T-helper 9 cell (primary cell): ENCODE results near the gene TSPAN16.
"Not testable (repeated sequence)": the region's sequence is repeated elsewhere in the genome, so short reads cannot be mapped to it uniquely, and the experiment has no call there.

Source experiments
- DNase-seq: peaks from one replicate; pipeline ENCODE4 v3.0.0-alpha.2; 2020

Gene TSPAN16

GRCh38 chr19:11269408-11269807, 26.6 kb upstream of the TSPAN16 start:
- DNase-seq = no peak

GRCh38 chr19:11273296-11273695, 22.7 kb upstream of the TSPAN16 start:
- no peak for DNase-seq

- no peak for DNase-seq
Measured at GRCh38 chr19:11273989-11274388, 22.0 kb upstream of the TSPAN16 start.

DNA sequence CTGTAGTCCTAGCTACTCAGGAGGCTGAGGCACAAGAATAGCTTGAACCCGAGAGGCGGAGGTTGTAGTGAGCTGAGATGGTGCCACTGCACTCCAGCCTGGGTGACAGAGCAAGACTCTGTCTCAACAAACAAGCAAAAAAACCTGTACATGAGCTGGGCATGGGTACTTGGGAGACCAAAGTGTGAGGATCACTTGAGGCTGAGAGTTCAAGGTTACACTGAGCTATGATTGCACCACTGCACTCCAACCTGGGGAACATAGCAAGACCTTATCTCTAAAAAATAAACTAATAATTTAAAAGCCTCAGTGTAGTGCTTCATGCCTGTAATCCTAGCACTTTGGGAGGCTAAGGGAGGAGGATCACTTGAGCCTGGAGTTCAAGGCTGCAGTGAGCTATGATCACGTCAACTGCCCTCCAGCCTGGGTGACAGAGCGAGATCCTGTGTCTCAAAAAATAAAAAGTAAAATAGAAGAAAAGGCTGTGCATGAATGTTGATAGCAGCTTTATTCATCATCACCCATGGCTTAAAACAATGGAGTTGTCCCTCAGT, 21.4 kb upstream of the TSPAN16 start:
- DNase-seq = no peak

DNA sequence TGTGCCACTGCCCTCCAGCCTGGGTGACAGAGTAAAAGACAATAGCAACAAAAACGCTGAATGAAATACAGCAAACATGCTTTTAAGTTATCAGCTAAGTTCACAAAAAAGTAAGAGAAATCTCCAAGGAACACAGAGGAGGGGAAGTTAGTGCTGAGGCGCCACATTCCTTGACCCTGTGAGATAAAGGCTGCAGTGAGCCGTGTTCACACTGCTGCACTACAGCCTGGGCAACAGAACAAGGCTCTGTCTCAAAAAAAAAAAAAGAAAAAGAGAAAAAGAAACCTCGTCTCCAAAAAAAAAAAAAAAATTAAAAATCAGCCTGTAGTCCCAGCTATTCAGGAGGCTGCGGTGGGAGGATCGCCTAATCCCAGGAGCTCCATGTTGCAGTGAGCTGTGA, 17.3 kb upstream of the TSPAN16 start:
- DNase-seq = no peak

GRCh38 chr19:11279505-11280236, 16.3 kb upstream of the TSPAN16 start:
- DNase-seq = peak; percentile 7

- no peak for DNase-seq
Measured at GRCh38 chr19:11281356-11282049, 14.5 kb upstream of the TSPAN16 start.

GRCh38 chr19:11284515-11284914, 11.4 kb upstream of the TSPAN16 start:
- DNase-seq = no peak

DNA sequence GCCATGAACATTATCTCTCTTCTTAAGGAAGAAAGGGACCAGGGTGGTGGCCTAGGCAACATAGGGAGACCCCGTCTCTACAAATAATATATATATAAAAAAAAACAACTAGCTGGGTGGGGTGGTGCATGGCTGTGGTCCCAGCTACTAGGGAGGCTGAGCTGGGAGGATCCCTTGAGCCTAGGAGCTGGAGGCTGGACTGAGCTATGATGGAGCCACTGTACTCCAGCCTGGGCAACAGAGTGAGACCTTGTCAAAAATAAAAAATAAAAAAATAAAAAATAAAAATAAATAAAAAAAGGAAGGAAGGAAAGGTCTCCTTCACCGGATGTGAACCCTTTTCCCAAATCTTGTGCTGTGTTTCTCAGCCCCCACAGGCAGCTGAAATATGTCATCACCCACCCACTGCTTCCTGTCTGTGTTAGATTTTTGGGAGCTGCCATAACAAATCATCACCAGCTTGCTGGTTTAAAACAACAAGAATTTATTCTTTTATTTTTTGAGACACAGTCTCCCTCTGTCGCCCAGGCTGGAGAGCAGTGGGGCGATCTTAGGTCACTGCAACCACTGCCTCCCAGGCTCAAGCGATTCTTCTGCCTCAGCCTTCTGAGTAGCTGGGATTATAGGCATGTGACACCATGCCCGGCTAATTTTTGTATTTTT, 9.5 kb upstream of the TSPAN16 start:
- no peak for DNase-seq

DNA sequence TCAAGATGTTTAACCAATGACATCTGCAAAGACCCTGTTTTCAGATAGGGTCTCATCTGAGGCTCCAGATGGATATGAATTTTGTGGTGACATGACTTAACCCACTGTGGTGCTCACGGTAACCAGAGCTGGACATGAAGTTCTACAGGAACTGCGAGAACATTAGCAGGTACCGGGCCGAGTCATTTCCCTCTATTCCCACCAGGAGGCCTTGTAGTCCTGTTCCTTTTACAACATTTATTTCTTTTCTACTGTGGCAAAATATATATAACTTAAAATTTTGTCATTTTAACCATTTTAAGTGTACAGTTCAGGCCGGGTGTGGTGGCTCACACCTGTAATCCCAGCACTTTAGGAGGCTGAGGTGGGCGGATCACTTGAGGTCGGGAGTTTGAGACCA, 7.6 kb upstream of the TSPAN16 start:
- no peak for DNase-seq

GRCh38 chr19:11290256-11290655, 5.7 kb upstream of the TSPAN16 start:
- no peak for DNase-seq

DNA sequence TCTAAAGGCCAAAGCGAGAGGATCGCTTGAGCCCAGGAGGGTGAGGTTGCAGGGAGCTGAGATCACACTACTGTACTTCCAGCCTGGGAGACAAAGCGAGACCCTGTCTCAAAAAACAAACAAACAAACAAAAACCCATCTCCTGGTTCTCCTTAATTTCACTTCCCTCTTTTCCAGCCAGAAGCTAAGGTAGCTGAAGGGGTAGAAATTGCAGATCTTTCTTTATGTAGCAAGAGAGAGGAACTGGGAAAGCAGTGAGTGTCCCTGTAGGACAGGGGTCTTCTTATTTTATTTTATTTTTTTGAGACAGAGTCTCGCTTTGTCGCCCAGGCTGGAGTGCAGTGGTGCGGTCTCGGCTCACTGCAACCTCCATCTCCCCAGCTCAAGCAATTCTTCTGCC, 4.5 kb upstream of the TSPAN16 start:
- no peak for DNase-seq

- no peak for DNase-seq
Measured at GRCh38 chr19:11291991-11292390, 4.0 kb upstream of the TSPAN16 start.

- peak; percentile 73 for DNase-seq
Measured at GRCh38 chr19:11293433-11294389, 2.2 kb upstream of the TSPAN16 start.

DNA sequence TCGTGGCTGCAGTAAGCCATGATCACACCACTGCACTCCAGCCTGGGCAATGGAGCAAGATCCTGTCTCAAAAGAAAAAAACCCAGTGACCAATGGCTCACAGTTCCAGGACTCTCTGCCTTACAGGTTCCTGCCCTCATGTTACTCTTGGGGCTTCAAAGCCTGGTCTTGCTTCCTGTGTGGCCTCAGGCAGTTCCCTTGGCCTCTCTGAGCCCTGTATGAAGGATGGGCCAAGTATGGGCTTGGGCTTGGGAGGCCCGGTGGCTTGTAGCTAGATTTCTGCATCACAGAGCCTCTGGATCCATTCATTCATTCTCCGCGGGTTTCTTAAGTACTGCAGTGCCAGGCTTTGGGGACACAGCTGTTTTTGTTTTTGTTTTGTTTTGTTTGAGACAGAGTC, 780 bp upstream of the TSPAN16 start:
- no peak for DNase-seq

DNA sequence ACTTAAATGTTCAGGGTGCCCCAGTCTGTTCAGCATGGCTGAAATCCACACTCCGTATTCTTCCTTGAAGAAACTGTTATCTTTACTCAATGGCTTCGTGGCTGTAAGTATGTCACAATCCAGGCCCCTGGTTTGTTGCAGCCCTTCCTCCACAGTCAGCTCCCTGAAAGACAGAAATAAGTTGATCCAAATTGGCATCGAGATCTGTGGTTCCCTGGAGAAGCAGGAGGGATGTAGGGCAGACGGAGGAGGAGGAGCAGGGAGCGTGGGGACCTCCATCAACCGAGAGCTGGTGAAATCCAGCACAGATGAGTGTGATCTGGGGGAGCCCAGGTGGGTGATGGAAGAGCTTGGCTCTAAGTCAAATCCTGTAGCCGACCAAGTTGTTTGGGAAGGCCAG, 304 bp downstream of the TSPAN16 start:
- no peak for DNase-seq

GRCh38 chr19:11299946-11300810, 4.2 kb downstream of the TSPAN16 start:
- DNase-seq = no peak

DNA sequence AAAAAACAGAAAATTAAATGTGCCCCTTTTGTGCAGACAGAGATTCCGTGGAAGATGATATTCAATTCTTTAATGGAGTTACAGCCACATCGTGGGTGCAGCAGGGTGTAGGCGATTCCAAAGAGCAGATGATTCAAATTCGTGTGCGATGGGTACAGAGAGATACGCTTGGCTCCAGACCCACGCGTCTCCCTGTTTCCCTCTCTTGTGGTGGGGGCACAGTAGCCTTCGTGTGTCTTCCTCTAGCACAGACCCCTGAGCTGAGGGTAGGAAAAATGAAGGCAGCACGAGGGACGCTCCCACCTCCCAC, 4.8 kb downstream of the TSPAN16 start:
- DNase-seq = no peak

- no peak for DNase-seq
Measured at GRCh38 chr19:11304936-11305335, 9.0 kb downstream of the TSPAN16 start.

GRCh38 chr19:11306337-11306736, 10.4 kb downstream of the TSPAN16 start:
- DNase-seq = no peak

GRCh38 chr19:11320278-11320995, 24.5 kb downstream of the TSPAN16 start:
- not testable (repeated sequence) for DNase-seq
